Measurements from ENCODE around the gene SYT11.

GRCh38 chr1:155900161-155900560 lies 40.8 kb downstream of the SYT11 start:
- no peak for TF ChIP-seq CTCF (IDR thresholded peaks at IDR 0.05; ENCODE audit: low read length)
- no peak for TF ChIP-seq EZH2 (IDR thresholded peaks at IDR 0.05; ENCODE audit: borderline replicate concordance, low read length)
